Stimulated activated naive CD8-positive, alpha-beta T cell treated with anti-CD3 and anti-CD28 coated beads, Interleukin-15, Interleukin-2, amounts not matched to agents 100 U/mL and 50 U/mL, for 24 hours (primary cell): ENCODE results near the gene GDF15.

Source experiments
- ATAC-seq: fragments of 150-1000 bp; cut with Tn5 transposase; one replicate; pipeline ENCODE4 v1.10.0; 2021
- DNase-seq: peaks from one replicate; pipeline ENCODE4 v3.0.0; 2021

Gene GDF15

DNA sequence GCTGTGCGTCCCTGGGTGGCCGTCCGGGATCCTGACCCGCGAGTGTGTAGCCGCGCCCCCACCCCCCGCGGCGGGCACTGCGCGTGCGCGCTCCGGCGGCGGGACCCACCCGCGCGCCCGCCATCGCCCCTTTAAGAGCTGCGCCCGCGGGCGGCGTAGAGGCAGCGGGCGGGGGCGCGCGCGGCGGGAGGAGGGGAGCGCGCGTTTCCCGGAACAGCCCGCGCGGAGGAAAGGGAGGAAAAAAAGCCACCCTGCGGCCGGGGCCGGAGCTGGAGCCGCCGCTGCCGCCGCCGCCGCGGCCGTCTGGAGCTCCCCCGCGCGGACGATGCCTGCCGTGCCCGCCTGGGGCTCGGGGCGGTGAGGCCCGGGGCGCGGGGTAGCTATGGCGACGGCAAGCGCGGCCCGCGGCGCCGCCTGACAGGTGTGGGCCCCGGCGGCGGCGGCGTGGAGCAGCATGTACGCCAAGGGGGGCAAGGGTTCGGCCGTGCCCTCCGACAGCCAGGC is 33.3 kb downstream of the GDF15 start, which contains the start of gene SSBP4:
Gene SSBP4 (plus strand): TSS at position 204 of the 504 bp plus-strand sequence. CDS start 251 bp downstream, at position 455.
- DNase-seq (peak; percentile 80), ATAC-seq (peak; percentile 16)

DNA sequence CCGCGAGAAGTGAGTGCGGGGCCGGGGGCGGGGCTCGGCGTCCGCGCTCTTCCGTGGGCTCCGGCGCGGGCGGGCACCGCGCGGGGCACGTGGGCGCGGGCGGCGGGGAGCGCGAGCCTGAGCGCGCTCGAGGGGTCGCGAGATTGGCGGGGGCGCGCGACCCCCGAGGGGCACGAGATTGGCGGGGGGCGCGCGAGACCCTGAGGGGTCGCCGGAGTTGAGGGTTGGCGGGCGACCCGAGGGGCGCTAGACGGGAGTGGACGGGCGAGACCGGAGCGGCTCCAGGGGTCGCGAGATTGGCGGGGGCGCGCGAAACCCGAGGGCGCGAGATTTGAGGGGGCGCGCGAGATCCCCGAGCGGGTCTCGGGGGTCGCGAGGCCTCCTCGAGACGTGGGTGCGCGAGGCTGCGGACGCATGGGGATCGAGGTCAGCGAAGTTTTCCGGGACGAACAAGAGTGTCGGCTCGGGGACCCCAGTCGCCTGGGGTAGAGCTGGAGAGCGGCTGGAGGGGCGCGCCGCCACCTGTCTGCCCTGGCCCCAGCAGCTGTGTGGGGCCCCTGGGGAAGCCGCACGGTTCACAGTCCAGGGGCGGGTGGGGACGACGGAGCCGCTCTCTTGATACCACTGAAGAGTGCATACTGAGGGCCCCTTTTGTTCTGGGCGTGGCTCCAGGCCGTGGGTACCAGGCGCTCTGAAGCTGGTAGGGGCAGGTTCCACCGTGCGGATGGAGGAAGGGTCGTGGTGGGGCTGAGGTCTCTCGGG is 33.9 kb downstream of the GDF15 start:
- peak; percentile 61 for DNase-seq

GRCh38 chr19:18420930-18421329 is 35.0 kb downstream of the GDF15 start:
- DNase-seq (no peak), ATAC-seq (no peak)

More for the DNA sequence above, 33.9 kb downstream of the GDF15 start:
- peak; percentile 19 for ATAC-seq

DNA sequence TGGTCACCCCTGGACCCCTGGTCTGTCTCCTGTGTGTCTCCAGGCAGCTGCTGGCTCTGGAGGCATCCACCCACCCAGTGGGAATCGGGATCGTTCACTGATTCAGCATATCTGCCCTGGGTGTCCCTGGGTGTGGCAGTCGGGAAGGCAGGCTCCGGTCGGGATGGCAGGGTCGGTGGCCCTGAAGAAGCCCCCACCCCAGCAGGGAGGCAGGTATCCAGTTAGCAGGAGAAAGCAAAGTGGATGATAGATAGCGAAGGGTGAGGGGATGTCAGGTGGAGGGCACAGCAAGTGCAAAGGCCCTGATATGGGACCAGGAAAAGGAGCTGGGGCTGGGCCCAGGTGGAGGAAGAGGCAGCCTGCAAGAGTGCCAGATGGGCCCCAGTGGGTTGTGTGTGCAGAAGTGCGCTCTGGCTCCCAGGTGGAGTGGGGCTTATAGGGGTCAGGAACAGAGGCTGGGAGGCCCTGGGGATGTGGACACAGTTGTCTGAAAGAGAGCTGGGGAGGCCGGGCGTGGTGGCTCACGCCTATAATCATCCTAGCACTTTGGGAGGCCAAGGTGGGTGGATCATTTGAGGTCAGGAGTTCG is 35.5 kb downstream of the GDF15 start:
- ATAC-seq, result no peak

GRCh38 chr19:18422530-18423191 is 36.7 kb downstream of the GDF15 start:
- DNase-seq, result no peak
- no peak for ATAC-seq

More for the DNA sequence above, 35.5 kb downstream of the GDF15 start:
- DNase-seq, result no peak

- DNase-seq (no peak), ATAC-seq (no peak)
Observed at GRCh38 chr19:18423258-18424020, 37.5 kb downstream of the GDF15 start.

DNA sequence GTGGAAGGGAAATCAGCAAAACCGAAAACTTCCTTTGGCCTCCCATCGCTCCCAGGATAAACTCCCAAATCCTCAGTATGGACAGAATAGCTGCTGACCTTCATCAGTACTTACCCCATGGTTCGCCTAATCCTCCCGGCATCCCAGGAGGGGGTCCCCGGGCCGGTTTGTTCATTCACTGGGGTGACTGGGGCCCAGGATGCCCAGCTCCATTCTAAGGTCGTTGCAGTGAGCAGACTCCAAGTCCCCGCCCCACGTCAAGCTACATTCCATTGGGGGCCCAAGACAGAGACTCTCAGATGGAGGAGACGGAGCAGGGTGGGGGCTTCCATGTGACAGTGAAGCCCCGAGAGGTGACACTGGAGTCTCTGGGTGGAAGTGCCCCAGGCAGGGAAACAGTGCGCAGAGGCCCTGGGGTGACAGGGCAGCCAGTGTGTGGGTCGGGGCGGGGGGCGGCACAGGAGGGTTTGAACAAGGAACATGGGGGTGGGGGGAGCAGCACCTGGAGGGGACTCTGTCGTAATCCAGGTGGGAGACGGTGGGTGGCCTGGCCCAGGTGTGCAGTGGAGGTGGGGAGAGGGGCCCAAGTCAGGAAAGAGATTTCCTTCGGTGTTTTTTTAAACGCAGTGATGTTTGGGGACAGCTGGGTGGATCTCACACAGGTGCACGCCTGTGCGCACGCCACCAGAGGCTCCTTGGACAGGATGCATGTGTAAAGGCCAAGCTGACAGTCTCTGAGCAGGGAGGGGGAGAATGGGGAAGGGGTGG is 38.3 kb downstream of the GDF15 start:
- ATAC-seq (no peak), DNase-seq (no peak)

- ATAC-seq, result no peak
- no peak for DNase-seq
Observed at GRCh38 chr19:18424890-18425514, 39.0 kb downstream of the GDF15 start.

- DNase-seq, result no peak
- no peak for ATAC-seq
Observed at GRCh38 chr19:18425515-18426415, 39.8 kb downstream of the GDF15 start.

DNA sequence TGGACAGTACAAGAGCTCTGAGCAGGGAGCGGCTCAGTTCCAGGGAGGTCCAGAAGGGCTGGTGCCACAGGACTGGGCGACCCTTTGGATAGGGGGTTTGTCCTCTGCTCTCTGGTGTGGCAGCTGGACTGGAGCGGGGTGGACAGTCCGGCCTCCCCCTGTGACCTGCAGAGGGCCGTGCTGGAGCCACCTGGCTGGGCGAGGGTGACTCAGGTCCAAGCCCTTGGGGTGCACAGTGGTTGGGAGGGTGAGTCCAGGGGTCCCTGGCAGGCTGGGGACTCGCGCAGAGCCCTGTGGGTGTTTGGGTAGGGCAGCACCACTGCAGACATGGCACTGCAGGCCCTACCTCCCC is 40.4 kb downstream of the GDF15 start:
- ATAC-seq (no peak), DNase-seq (no peak)

DNA sequence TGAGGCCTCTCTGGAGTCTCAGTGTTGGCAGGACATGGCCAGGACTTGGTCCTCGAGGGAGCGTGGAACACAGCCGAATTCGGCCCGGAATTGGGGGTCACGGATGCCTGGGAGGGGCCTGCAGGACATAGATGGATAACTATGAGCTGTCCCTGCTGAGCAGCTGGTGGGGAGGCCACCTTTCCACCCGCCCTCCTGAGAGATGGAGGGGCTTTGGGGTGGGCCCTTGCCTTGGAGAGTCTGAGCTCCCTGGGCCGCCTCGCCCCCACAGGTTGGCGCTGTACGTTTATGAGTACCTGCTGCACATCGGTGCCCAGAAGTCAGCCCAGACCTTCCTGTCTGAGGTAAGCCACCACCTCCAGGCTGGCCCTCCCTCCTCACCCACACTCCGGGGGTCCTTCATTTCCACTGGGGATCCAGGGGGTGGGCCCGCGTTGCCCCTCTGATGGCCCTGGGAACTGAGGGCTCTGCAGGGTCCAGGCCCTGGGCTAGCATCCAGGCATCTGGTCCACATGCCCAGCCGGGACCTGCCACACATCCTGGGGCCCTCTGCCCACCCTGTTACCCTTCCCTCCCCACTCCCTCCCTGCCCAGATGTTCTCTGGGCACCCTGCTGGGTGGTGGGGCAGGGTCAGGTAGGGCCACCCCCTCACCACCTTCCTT is 41.3 kb downstream of the GDF15 start:
- ATAC-seq, result no peak
- DNase-seq, result no peak

GRCh38 chr19:18427743-18428113 is 41.8 kb downstream of the GDF15 start:
- DNase-seq (no peak), ATAC-seq (no peak)

- ATAC-seq (no peak), DNase-seq (no peak)
Observed at GRCh38 chr19:18428173-18428786, 42.3 kb downstream of the GDF15 start.

GRCh38 chr19:18428787-18429674 is 43.1 kb downstream of the GDF15 start:
- ATAC-seq (peak; percentile 79), DNase-seq (peak; percentile 88)

GRCh38 chr19:18429717-18430416 is 43.9 kb downstream of the GDF15 start:
- no peak for DNase-seq
- ATAC-seq, result no peak

DNA sequence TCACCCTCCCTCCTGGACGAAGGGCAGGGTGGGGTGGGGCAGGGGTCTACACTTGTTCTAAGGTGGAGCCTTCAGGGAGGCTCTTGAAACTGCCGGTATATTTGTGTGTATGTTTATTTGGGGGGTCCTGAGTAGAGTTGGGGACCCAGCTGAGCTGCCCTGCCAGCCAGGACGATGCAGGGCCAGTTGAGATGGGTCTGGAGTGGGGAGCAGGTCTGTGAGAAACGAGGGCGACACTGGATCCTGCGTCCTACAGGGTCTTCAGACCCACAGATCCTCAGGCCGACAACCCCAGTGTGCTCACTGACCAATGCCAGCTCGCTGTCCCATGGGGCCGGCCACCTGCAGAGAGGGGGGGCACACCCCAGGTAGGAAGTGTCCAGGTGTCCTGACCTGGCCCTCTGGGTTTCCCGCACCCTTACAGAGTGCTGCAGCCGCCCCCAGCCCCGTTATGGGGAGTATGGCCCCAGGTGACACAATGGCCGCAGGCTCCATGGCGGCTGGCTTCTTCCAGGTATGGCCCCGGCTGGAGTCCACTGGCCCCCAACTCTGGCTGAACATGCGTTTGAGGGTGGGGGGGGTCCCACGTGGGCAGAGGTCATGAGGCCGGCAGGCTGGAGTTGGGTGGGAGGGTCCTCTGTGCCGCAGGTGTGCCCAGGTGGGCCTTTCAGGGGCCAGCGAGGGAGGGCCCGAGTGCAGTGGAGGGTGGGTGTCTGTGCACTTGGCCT is 44.6 kb downstream of the GDF15 start:
- ATAC-seq, result no peak
- DNase-seq, result no peak
